Bronchial epithelial cell (primary cell): ENCODE results near the gene RPGR. TPM values are rescaled to one million over a fixed set of nuclear protein-coding genes. Genes with fewer than 3 reads are reported as not detected.

Experiments used
- DNase-seq: peaks from one replicate; pipeline ENCODE4 v3.0.0-alpha.2; 2010; ENCODE audit warnings: low read depth
- FAIRE-seq: peaks from 2 replicates; lab custom pipeline; 2011; peaks lifted over from hg19 to GRCh38; lab: Jason Lieb, UNC
- H3K27me3 ChIP-seq: 2 replicates; pipeline ENCODE4 v1.5.1; 2011; ENCODE audit warnings: low read length; ENCODE audit not compliant: control insufficient read depth, insufficient read depth
- H3K36me3 ChIP-seq: 2 replicates; pipeline ENCODE4 v1.5.1; 2011; ENCODE audit warnings: low read length; ENCODE audit not compliant: control insufficient read depth, insufficient read depth
- H3K4me3 ChIP-seq: 2 replicates; pipeline ENCODE4 v1.5.1; 2011; ENCODE audit warnings: mild to moderate bottlenecking, low read depth, low read length, control low read depth
- total RNA-seq: library from RNA; depleted of rRNA; stranded (reverse); fragments of >200 nt; gene quantifications from 2 replicates; pipeline ENCODE4 v1.2.1, GENCODE V29; 2014
- TF ChIP-seq, protein P1 (sequence below): IDR thresholded peaks from 2 replicates; pipeline ENCODE4 v1.5.1; 2011; ENCODE audit warnings: mild to moderate bottlenecking, moderate library complexity, low read length, control low read depth, inconsistent platforms; ENCODE audit not compliant: insufficient read depth, severe bottlenecking

The RPGR gene
- total RNA-seq, 1 donor from 2014 or later = 8.2 TPM

DNA sequence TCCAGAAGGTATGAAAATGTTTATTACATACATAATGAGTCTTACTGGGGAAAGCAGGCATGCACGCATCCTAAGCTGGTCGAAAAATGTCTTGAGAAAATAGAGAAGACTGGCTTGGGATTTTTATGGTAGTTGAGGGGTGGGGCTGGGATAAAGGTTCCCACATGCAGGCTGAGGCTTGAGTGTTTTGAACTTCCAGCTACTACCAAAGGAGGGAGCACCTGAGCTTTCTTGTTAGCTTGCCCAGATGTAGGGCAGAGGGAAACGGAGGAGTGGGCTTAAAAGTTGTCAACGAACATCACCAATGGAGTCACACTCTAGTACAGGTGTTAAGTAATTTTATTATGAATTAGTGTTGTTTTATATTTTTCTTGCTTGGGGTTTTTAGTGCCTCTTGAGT is 67.1 kb downstream of the RPGR start:
- FAIRE-seq (no peak), DNase-seq (peak; percentile 29)
- H3K27me3 ChIP-seq = no peaks in the 10 kb centered on the region

DNA sequence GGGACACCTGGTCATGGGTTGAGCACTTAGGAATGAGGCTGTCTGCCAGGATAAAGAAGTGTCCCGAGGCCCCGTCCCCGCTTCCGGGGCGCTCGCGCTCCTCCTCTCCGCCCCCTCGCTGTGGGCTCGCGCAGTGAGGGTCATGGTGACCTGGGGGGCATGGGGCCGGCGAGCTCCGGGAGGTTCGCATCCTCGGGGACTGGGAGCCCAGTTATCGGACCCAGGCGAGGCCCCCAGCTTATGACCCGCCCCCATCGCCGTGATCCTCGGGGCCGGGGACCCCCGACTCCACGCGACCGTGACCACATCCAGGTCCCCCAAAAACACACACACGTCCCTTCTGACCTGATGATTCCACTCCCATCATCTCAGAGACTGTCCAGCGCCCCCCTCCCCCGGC is 71.3 kb downstream of the RPGR start:
- DNase-seq (no peak), FAIRE-seq (no peak)
- H3K27me3 ChIP-seq = no peaks in the 10 kb centered on the region
- no peak overlapping the region for H3K4me3 ChIP-seq
- TF ChIP-seq, protein P1, sequence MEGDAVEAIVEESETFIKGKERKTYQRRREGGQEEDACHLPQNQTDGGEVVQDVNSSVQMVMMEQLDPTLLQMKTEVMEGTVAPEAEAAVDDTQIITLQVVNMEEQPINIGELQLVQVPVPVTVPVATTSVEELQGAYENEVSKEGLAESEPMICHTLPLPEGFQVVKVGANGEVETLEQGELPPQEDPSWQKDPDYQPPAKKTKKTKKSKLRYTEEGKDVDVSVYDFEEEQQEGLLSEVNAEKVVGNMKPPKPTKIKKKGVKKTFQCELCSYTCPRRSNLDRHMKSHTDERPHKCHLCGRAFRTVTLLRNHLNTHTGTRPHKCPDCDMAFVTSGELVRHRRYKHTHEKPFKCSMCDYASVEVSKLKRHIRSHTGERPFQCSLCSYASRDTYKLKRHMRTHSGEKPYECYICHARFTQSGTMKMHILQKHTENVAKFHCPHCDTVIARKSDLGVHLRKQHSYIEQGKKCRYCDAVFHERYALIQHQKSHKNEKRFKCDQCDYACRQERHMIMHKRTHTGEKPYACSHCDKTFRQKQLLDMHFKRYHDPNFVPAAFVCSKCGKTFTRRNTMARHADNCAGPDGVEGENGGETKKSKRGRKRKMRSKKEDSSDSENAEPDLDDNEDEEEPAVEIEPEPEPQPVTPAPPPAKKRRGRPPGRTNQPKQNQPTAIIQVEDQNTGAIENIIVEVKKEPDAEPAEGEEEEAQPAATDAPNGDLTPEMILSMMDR = no peak
- no peaks in the 10 kb centered on the region for H3K36me3 ChIP-seq

More for the DNA sequence above, 67.1 kb downstream of the RPGR start:
- no peak overlapping the region for H3K4me3 ChIP-seq
- TF ChIP-seq, protein P1 = peak; percentile 55
- H3K36me3 ChIP-seq = no peaks in the 10 kb centered on the region

DNA sequence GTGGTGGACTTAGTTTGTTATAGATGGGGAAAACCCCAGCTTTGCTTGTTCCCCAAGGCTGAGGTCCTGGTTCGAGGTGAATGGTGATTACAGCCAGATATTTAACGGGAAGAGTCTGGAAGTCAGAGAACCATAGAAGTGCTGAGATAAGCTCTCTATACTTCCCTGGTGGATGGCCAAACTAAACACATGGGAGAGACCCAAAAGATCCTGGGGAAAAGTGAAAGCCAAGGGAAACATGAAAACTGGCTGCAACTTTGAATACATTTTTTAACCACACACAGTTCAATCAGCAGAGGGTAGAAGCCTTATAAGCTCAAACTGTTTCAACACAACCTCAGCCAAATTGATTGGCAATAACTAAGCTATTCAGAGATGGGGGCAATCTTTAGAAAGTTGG is 77.3 kb downstream of the RPGR start:
- FAIRE-seq (no peak), DNase-seq (no peak)
- H3K36me3 ChIP-seq = no peaks in the 10 kb centered on the region
- no peak overlapping the region for H3K4me3 ChIP-seq
- TF ChIP-seq, protein P1 = no peak
- no peaks in the 10 kb centered on the region for H3K27me3 ChIP-seq

DNA sequence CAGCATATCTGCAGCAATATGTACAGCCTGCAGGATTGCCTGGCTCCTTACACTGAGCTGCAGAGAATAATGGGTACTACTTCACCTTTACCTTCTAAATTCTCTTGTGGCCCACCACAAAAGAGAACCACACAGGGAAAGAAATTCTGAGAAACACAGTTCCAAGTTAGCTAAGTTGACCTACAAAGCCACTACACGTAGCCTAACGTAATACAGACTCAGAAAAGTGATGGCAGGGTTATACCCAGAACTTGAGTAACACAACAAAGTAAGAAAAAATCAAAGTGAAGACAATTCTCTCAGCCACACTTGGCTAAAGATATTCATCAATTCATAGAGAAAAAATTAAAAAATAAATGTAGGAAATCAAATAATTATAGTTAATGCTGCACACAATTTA is 80.3 kb downstream of the RPGR start:
- H3K36me3 ChIP-seq = no peaks in the 10 kb centered on the region
- TF ChIP-seq, protein P1 = no peak
- no peak for FAIRE-seq
- no peak for DNase-seq
- no peaks in the 10 kb centered on the region for H3K27me3 ChIP-seq
- no peak overlapping the region for H3K4me3 ChIP-seq

DNA sequence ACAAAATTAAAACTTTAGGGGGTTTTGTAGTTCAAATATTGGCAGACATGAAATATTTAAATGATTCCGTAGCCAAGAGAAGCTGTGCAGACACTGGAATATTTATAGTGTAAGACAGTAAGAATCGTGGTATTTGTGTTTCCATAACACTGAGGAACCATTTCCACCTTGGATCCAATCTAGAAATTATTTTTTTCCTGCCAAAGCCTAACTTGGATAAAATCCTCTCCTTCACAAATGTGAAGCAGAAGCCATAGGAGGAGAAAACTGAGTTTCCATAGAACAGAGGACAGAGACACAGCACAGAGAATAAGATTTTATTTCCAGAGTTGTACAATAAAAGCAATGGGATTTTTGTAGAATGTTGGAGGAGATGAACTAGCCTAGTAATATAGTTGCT is 86.8 kb downstream of the RPGR start:
- FAIRE-seq = no peak
- TF ChIP-seq, protein P1 = no peak
- Histone ChIP-seq H3K36me3 (no peaks in the 10 kb centered on the region), H3K27me3 (no peaks in the 10 kb centered on the region), H3K4me3 (no peak overlapping the region)
- no peak for DNase-seq

DNA sequence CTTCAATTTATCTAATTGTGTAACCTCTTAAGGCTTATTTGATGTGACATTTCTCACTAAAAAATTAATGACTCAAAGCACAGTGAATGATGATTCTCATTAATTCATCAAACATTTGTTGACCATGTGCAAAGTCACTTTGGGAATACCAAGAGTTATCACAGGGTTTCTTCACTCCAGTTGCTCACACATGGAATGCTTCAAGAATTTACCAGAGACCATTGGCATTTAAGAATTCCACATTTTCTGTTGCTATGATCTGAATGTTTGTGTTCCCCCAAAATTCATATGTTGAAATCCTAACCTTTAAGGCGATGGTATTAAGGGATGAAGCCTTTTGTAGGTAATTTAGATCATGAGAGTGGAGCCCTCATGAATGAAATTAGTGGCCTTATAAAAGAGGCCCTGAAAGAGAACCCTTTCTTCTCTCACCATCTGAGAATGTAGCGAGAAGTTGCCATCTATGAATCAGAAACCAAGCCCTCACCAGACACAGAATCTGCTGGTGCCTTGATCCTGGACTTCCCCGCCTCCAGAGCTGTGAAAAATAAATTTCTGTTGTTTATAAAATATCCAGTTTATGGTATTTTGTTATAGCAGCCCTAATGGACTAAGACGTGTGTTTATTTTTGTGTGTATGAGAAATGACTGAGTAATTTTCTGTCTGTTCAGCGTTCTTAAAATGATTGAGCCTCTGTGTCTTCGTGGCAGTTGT is 90.3 kb downstream of the RPGR start:
- DNase-seq = no peak
- Histone ChIP-seq H3K4me3 (no peak overlapping the region), H3K36me3 (no peaks in the 10 kb centered on the region), H3K27me3 (no peaks in the 10 kb centered on the region)
- TF ChIP-seq, protein P1 = no peak
- no peak for FAIRE-seq
